ENCODE measurements around the gene SRP9. TPM values are rescaled to one million over a fixed set of nuclear protein-coding genes. Genes with fewer than 3 reads are reported as not detected.

Gene SRP9
- total RNA-seq, 2 experiments from 2014 or later = 275 to 304 TPM

- H3K4me1 Mint-ChIP-seq (ENCODE audit: low read depth) = peaks cover 5% of the 10 kb centered on the region
- no peaks in the 10 kb centered on the region for H3K36me3 Mint-ChIP-seq (ENCODE audit: low read depth)
- no peak overlapping the region for H3K4me3 Mint-ChIP-seq
- H3K27ac Mint-ChIP-seq = no peak overlapping the region
- no peaks in the 10 kb centered on the region for H3K9me3 Mint-ChIP-seq
- CTCF ChIA-PET = interaction anchor here (0.6 kb wide), 1 partner anchor 86 kb away, joined by 3 read pairs; no protein-coding TSS in a partner anchor
- no peaks in the 10 kb centered on the region for H3K27me3 Mint-ChIP-seq
- ATAC-seq (no peak), DNase-seq (no peak)
- TF ChIP-seq CTCF (IDR thresholded peaks at IDR 0.05) = no peak
- POLR2A ChIA-PET = no interaction called here
- intact Hi-C loops (cut with micrococcal nuclease) = no loop called here
These were observed 39.3 kb downstream of the SRP9 start for GRCh38 chr1:225816643-225817538.

GRCh38 chr1:225817611-225818061 lies 40.0 kb downstream of the SRP9 start:
- ATAC-seq (no peak), DNase-seq (peak; percentile 22)
- intact Hi-C loops (cut with micrococcal nuclease) = no loop called here
- TF ChIP-seq CTCF (IDR thresholded peaks at IDR 0.05) = no peak
- Mint-ChIP-seq H3K9me3 (no peaks in the 10 kb centered on the region), H3K4me1 (ENCODE audit: low read depth) (peaks cover 5% of the 10 kb centered on the region), H3K4me3 (no peak overlapping the region), H3K36me3 (ENCODE audit: low read depth) (no peaks in the 10 kb centered on the region), H3K27ac (no peak overlapping the region), H3K27me3 (no peaks in the 10 kb centered on the region)
- CTCF ChIA-PET = no interaction called here
- POLR2A ChIA-PET = interaction anchor here (0.7 kb wide), 1 partner anchor 299 kb away, joined by 3 read pairs; no protein-coding TSS in a partner anchor

DNA sequence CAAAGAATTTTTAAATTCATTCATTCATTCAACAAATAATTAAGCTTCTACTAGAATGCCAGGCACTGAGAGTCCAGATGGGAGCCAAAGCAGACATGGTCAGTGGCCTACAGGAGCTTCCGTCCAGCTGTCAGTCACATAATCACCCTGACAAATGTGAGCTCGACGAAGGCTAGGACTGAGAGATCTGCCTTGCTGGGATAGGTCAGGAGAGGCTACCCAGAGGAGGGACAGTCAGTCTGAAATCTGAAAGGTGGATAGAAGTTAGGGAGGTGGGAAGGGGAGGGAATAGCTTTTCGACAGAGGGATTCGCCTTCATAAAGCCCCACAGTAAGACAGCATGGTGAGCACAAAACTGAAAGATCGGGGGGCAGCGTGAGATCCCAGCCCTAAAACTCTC lies 40.6 kb downstream of the SRP9 start:
- Mint-ChIP-seq H3K27ac (no peak overlapping the region), H3K36me3 (ENCODE audit: low read depth) (no peaks in the 10 kb centered on the region)
- CTCF ChIA-PET = interaction anchor here (0.6 kb wide), 1 partner anchor 9 kb away, joined by 3 read pairs; no protein-coding TSS in a partner anchor

DNA sequence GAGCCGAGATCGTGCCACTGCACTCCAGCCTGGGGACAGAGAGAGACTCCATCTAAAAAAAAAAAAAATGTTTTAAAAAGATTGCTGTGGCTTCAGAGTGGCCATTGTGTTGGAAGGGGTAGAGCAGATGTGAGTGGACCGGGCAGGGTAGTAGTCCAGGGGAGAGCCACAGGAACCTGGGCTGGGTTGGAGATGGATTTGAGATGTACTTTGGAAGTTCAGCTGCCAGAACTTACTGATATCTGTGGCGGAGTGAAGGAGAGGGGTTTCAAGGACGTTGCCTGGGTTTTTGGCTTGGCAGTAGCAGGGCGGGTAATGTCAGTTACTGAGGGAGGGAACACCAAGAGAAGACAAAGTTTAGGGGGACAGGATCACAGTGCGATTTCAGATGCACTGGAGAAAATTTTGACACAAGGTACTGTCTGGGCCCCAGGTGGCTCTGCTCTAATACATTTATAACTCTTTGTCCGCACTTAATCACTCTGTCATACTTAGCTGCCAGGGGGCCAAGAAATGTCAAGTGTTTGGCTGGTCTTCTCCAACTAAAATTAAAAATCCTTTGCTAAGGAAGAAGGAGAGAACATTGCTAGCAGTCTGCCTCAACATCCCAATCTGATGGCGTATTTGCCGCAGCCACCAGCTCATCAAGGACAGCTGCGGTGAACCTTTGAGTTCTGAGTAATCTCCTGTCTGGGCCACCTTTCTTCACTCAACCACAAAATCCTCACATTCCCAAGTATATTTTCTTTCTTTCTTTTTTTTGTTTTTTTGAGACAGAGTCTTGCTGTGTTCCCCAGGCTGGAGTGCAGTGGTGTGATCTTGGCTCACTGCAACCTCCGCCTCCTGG lies 41.9 kb downstream of the SRP9 start:
- no peak overlapping the region for H3K4me3 Mint-ChIP-seq
- CTCF ChIA-PET = interaction anchor here (1.1 kb wide), 1 partner anchor 11 kb away, joined by 5 read pairs; no protein-coding TSS in a partner anchor
- H3K9me3 Mint-ChIP-seq = no peaks in the 10 kb centered on the region
- intact Hi-C loops (cut with micrococcal nuclease) = no loop called here
- H3K27me3 Mint-ChIP-seq = no peaks in the 10 kb centered on the region
- no peaks in the 10 kb centered on the region for H3K36me3 Mint-ChIP-seq (ENCODE audit: low read depth)
- POLR2A ChIA-PET = interaction anchor here (1.4 kb wide), 1 partner anchor 104 kb away, joined by 3 read pairs; no protein-coding TSS in a partner anchor
- H3K4me1 Mint-ChIP-seq (ENCODE audit: low read depth) = peaks cover 5% of the 10 kb centered on the region
- H3K27ac Mint-ChIP-seq = no peak overlapping the region
- DNase-seq = no peak
- no peak for TF ChIP-seq CTCF (IDR thresholded peaks at IDR 0.05)
- ATAC-seq = no peak

More for the DNA sequence above, 40.6 kb downstream of the SRP9 start:
- POLR2A ChIA-PET = interaction anchor here (0.7 kb wide), 1 partner anchor 300 kb away, joined by 3 read pairs; no protein-coding TSS in a partner anchor
- no peaks in the 10 kb centered on the region for H3K27me3 Mint-ChIP-seq
- H3K4me3 Mint-ChIP-seq = no peak overlapping the region
- no peaks in the 10 kb centered on the region for H3K9me3 Mint-ChIP-seq
- DNase-seq (no peak), ATAC-seq (no peak)
- no peak for TF ChIP-seq CTCF (IDR thresholded peaks at IDR 0.05)
- intact Hi-C loops (cut with micrococcal nuclease) = no loop called here
- H3K4me1 Mint-ChIP-seq (ENCODE audit: low read depth) = peaks cover 5% of the 10 kb centered on the region
